SH-SY5Y (cell line): Measurements from ENCODE around the gene PRR29.

Experiments used
- GATA2 ChIP-seq: IDR thresholded peaks from 2 replicates; pipeline ENCODE4 v1.6.1; 2011; ENCODE audit warnings: mild to moderate bottlenecking, low read depth, low read length
- GATA3 ChIP-seq: IDR thresholded peaks from 2 replicates; pipeline ENCODE4 v1.6.1; 2011; ENCODE audit warnings: low read depth, mild to moderate bottlenecking, low read length, moderate library complexity

DNA sequence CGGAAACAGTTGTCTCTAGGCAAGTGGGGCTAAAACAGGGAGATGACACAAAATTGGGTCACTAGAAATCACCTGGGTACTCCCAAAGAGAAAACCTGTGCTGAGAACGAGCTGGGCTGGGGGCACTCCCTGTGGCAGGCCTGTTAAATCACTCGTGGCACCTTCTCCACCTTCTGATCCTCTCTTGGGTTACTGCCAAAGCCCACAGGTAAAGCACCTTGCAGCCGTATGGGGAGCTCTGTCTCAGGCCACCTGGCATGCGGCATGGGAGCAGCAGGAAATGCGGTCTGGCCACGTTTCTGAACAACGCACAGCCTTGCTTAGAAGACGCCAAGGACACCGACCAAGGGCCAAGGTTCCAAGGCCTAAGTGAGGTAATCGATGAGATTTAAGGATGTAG, 43.8 kb downstream of the PRR29 start:
- no peak for TF ChIP-seq GATA2
- TF ChIP-seq GATA3: no peak
